ENCODE data around the gene SOS2. TPM values are rescaled to one million over a fixed set of nuclear protein-coding genes. Genes with fewer than 3 reads are reported as not detected.

The SOS2 gene
- total RNA-seq, 1 donor from 2014 or later = 45.9 TPM

GRCh38 chr14:50123062-50123461, 108.3 kb downstream of the SOS2 start:
- H3K27me3 ChIP-seq (ENCODE audit: control insufficient read depth in 3 of 3, insufficient read depth in 3 of 3, low read length in 3 of 3) = no peaks in the 10 kb centered on the region
- peaks cover 5 to 22% (median 12%) of the 10 kb centered on the region in 3 donors for H3K36me3 ChIP-seq (ENCODE audit: control insufficient read depth in 3 of 3, insufficient read depth in 3 of 3, low read length in 3 of 3)
- no peaks in the 10 kb centered on the region for H3K9me3 ChIP-seq (ENCODE audit: control insufficient read depth in 3 of 3, low read length in 3 of 3)
- peaks cover 2 to 7% (median 4%) of the 10 kb centered on the region in 3 donors for H3K4me1 ChIP-seq (ENCODE audit: control insufficient read depth in 3 of 3, insufficient read depth in 3 of 3, low read length in 3 of 3)
- no peak overlapping the region for H3K9ac ChIP-seq (ENCODE audit: low read depth in 1 of 3, low read length in 3 of 3)
- H3K4me3 ChIP-seq (ENCODE audit: low read length in 3 of 3) = no peak overlapping the region
- H3K27ac ChIP-seq (ENCODE audit: low read depth, low read length) = peak overlapping the region; percentile 27

- Histone ChIP-seq H3K4me1 (ENCODE audit: control insufficient read depth in 3 of 3, insufficient read depth in 3 of 3, low read length in 3 of 3) (peaks cover 2 to 7% (median 4%) of the 10 kb centered on the region in 3 donors), H3K4me3 (ENCODE audit: low read length in 3 of 3) (no peak overlapping the region), H3K27ac (ENCODE audit: low read depth, low read length) (no peak overlapping the region), H3K9me3 (ENCODE audit: control insufficient read depth in 3 of 3, low read length in 3 of 3) (no peaks in the 10 kb centered on the region), H3K36me3 (ENCODE audit: control insufficient read depth in 3 of 3, insufficient read depth in 3 of 3, low read length in 3 of 3) (peaks cover 5 to 21% (median 10%) of the 10 kb centered on the region in 3 donors), H3K9ac (ENCODE audit: low read depth in 1 of 3, low read length in 3 of 3) (no peak overlapping the region), H3K27me3 (ENCODE audit: control insufficient read depth in 3 of 3, insufficient read depth in 3 of 3, low read length in 3 of 3) (no peaks in the 10 kb centered on the region)
Observed at GRCh38 chr14:50122291-50122690, 109.1 kb downstream of the SOS2 start.

GRCh38 chr14:50121486-50121885, 109.9 kb downstream of the SOS2 start:
- peaks cover 5 to 21% (median 10%) of the 10 kb centered on the region in 3 donors for H3K36me3 ChIP-seq (ENCODE audit: control insufficient read depth in 3 of 3, insufficient read depth in 3 of 3, low read length in 3 of 3)

GRCh38 chr14:50117456-50117855, 113.9 kb downstream of the SOS2 start:
- Histone ChIP-seq H3K4me3 (ENCODE audit: low read length in 3 of 3) (no peak overlapping the region), H3K4me1 (ENCODE audit: control insufficient read depth in 3 of 3, insufficient read depth in 3 of 3, low read length in 3 of 3) (peaks cover 5 to 12% (median 7%) of the 10 kb centered on the region in 3 donors), H3K36me3 (ENCODE audit: control insufficient read depth in 3 of 3, insufficient read depth in 3 of 3, low read length in 3 of 3) (peaks cover 5 to 27% (median 24%) of the 10 kb centered on the region in 3 donors), H3K27ac (ENCODE audit: low read depth, low read length) (no peak overlapping the region), H3K9ac (ENCODE audit: low read depth in 1 of 3, low read length in 3 of 3) (no peak overlapping the region), H3K27me3 (ENCODE audit: control insufficient read depth in 3 of 3, insufficient read depth in 3 of 3, low read length in 3 of 3) (no peaks in the 10 kb centered on the region), H3K9me3 (ENCODE audit: control insufficient read depth in 3 of 3, low read length in 3 of 3) (no peaks in the 10 kb centered on the region)

More at GRCh38 chr14:50121486-50121885, 109.9 kb downstream of the SOS2 start:
- H3K4me1 ChIP-seq (ENCODE audit: control insufficient read depth in 3 of 3, insufficient read depth in 3 of 3, low read length in 3 of 3) = peaks cover 5 to 8% (median 7%) of the 10 kb centered on the region in 3 donors
- no peak overlapping the region for H3K9ac ChIP-seq (ENCODE audit: low read depth in 1 of 3, low read length in 3 of 3)
- H3K27me3 ChIP-seq (ENCODE audit: control insufficient read depth in 3 of 3, insufficient read depth in 3 of 3, low read length in 3 of 3) = no peaks in the 10 kb centered on the region
- no peak overlapping the region for H3K4me3 ChIP-seq (ENCODE audit: low read length in 3 of 3)
- H3K27ac ChIP-seq (ENCODE audit: low read depth, low read length) = no peak overlapping the region
- no peaks in the 10 kb centered on the region for H3K9me3 ChIP-seq (ENCODE audit: control insufficient read depth in 3 of 3, low read length in 3 of 3)

GRCh38 chr14:50116966-50117365, 114.4 kb downstream of the SOS2 start:
- H3K9ac ChIP-seq (ENCODE audit: low read depth in 1 of 3, low read length in 3 of 3) = peak overlapping the region; percentile 87 to 88 (median 88)
- no peaks in the 10 kb centered on the region for H3K9me3 ChIP-seq (ENCODE audit: control insufficient read depth in 3 of 3, low read length in 3 of 3)
- no peaks in the 10 kb centered on the region for H3K27me3 ChIP-seq (ENCODE audit: control insufficient read depth in 3 of 3, insufficient read depth in 3 of 3, low read length in 3 of 3)
- H3K4me3 ChIP-seq (ENCODE audit: low read length in 3 of 3) = peak overlapping the region; percentile 94 to 95 (median 95)
- H3K36me3 ChIP-seq (ENCODE audit: control insufficient read depth in 3 of 3, insufficient read depth in 3 of 3, low read length in 3 of 3) = peaks cover 5 to 32% (median 29%) of the 10 kb centered on the region in 3 donors
- peaks cover 5 to 12% (median 7%) of the 10 kb centered on the region in 3 donors for H3K4me1 ChIP-seq (ENCODE audit: control insufficient read depth in 3 of 3, insufficient read depth in 3 of 3, low read length in 3 of 3)
- H3K27ac ChIP-seq (ENCODE audit: low read depth, low read length) = peak overlapping the region; percentile 86

- Histone ChIP-seq H3K4me1 (ENCODE audit: control insufficient read depth in 3 of 3, insufficient read depth in 3 of 3, low read length in 3 of 3) (peaks cover 5 to 12% (median 7%) of the 10 kb centered on the region in 3 donors), H3K9me3 (ENCODE audit: control insufficient read depth in 3 of 3, low read length in 3 of 3) (no peaks in the 10 kb centered on the region), H3K9ac (ENCODE audit: low read depth in 1 of 3, low read length in 3 of 3) (peak within 1 kb of the TSS; percentile 88 to 97 (median 88)), H3K4me3 (ENCODE audit: low read length in 3 of 3) (peak within 1 kb of the TSS; percentile 94 to 95 (median 95)), H3K27me3 (ENCODE audit: control insufficient read depth in 3 of 3, insufficient read depth in 3 of 3, low read length in 3 of 3) (no peaks in the 10 kb centered on the region), H3K36me3 (ENCODE audit: control insufficient read depth in 3 of 3, insufficient read depth in 3 of 3, low read length in 3 of 3) (peaks cover 7 to 35% (median 31%) of the 10 kb centered on the region in 3 donors), H3K27ac (ENCODE audit: low read depth, low read length) (peak within 1 kb of the TSS; percentile 86)
Observed at GRCh38 chr14:50116181-50116956, 115.0 kb downstream of the SOS2 start, which contains the start of gene VCPKMT. TSS of gene VCPKMT (minus strand) at chr14:50116572. CDS start at chr14:50116552, 20 bp downstream.

GRCh38 chr14:50113381-50114035, 117.9 kb downstream of the SOS2 start:
- H3K9ac ChIP-seq (ENCODE audit: low read depth in 1 of 3, low read length in 3 of 3) = no peak overlapping the region
- peaks cover 5 to 12% (median 7%) of the 10 kb centered on the region in 3 donors for H3K4me1 ChIP-seq (ENCODE audit: control insufficient read depth in 3 of 3, insufficient read depth in 3 of 3, low read length in 3 of 3)
- H3K27ac ChIP-seq (ENCODE audit: low read depth, low read length) = no peak overlapping the region
- no peaks in the 10 kb centered on the region for H3K9me3 ChIP-seq (ENCODE audit: control insufficient read depth in 3 of 3, low read length in 3 of 3)
- H3K4me3 ChIP-seq (ENCODE audit: low read length in 3 of 3) = no peak overlapping the region
- no peaks in the 10 kb centered on the region for H3K27me3 ChIP-seq (ENCODE audit: control insufficient read depth in 3 of 3, insufficient read depth in 3 of 3, low read length in 3 of 3)
- peaks cover 20 to 54% (median 39%) of the 10 kb centered on the region in 3 donors for H3K36me3 ChIP-seq (ENCODE audit: control insufficient read depth in 3 of 3, insufficient read depth in 3 of 3, low read length in 3 of 3)

GRCh38 chr14:50110323-50111037, 120.9 kb downstream of the SOS2 start:
- H3K4me1 ChIP-seq (ENCODE audit: control insufficient read depth in 3 of 3, insufficient read depth in 3 of 3, low read length in 3 of 3) = peaks cover 2 to 4% (median 3%) of the 10 kb centered on the region in 3 donors
- H3K36me3 ChIP-seq (ENCODE audit: control insufficient read depth in 3 of 3, insufficient read depth in 3 of 3, low read length in 3 of 3) = peaks cover 19 to 50% (median 44%) of the 10 kb centered on the region in 3 donors
- no peaks in the 10 kb centered on the region for H3K9me3 ChIP-seq (ENCODE audit: control insufficient read depth in 3 of 3, low read length in 3 of 3)
- no peak overlapping the region for H3K9ac ChIP-seq (ENCODE audit: low read depth in 1 of 3, low read length in 3 of 3)
- H3K27me3 ChIP-seq (ENCODE audit: control insufficient read depth in 3 of 3, insufficient read depth in 3 of 3, low read length in 3 of 3) = no peaks in the 10 kb centered on the region
- no peak overlapping the region for H3K4me3 ChIP-seq (ENCODE audit: low read length in 3 of 3)
- no peak overlapping the region for H3K27ac ChIP-seq (ENCODE audit: low read depth, low read length)

GRCh38 chr14:50109342-50109741, 122.0 kb downstream of the SOS2 start:
- H3K36me3 ChIP-seq (ENCODE audit: control insufficient read depth in 3 of 3, insufficient read depth in 3 of 3, low read length in 3 of 3) = peaks cover 19 to 44% (median 41%) of the 10 kb centered on the region in 3 donors
- no peaks in the 10 kb centered on the region for H3K9me3 ChIP-seq (ENCODE audit: control insufficient read depth in 3 of 3, low read length in 3 of 3)
- H3K4me1 ChIP-seq (ENCODE audit: control insufficient read depth in 3 of 3, insufficient read depth in 3 of 3, low read length in 3 of 3) = peaks cover 0 to 4% (median 0%) of the 10 kb centered on the region in 3 donors
- no peaks in the 10 kb centered on the region for H3K27me3 ChIP-seq (ENCODE audit: control insufficient read depth in 3 of 3, insufficient read depth in 3 of 3, low read length in 3 of 3)
- no peak overlapping the region for H3K27ac ChIP-seq (ENCODE audit: low read depth, low read length)
- no peak overlapping the region for H3K9ac ChIP-seq (ENCODE audit: low read depth in 1 of 3, low read length in 3 of 3)
- H3K4me3 ChIP-seq (ENCODE audit: low read length in 3 of 3) = no peak overlapping the region

Measured in skeletal muscle tissue (tissue), 4 donors.